ENCODE data around the gene G3BP1. TPM values are rescaled to one million over a fixed set of nuclear protein-coding genes. Genes with fewer than 3 reads are reported as not detected.

The G3BP1 gene
- total RNA-seq, 1 experiment from 2014 or later, result 400 TPM

- TF ChIP-seq ATF6 (CRISPR knock-in tag; IDR thresholded peaks at IDR 0.05) (no peak), ZNF532 (CRISPR knock-in tag; IDR thresholded peaks at IDR 0.05; ENCODE audit: borderline replicate concordance) (no peak), ZNF121 (CRISPR knock-in tag; IDR thresholded peaks at IDR 0.05) (no peak), ZNF232 (CRISPR knock-in tag; IDR thresholded peaks at IDR 0.05) (no peak)
These were observed 41.4 kb upstream of the G3BP1 start (continued) for GRCh38 chr5:151730381-151730780.

- H3K4me3 Mint-ChIP-seq, result no peak overlapping the region
- no peak for DNase-seq (ENCODE audit: low spot score)
- peaks cover 19% of the 10 kb centered on the region for H3K36me3 Mint-ChIP-seq
- peaks cover 4% of the 10 kb centered on the region for H3K27me3 Mint-ChIP-seq (ENCODE audit: low read depth)
- H3K9me3 Mint-ChIP-seq, result peaks cover 14% of the 10 kb centered on the region
- no peak for ATAC-seq
- CTCF ChIA-PET, result no interaction called here
- peaks cover 9% of the 10 kb centered on the region for H3K4me1 Mint-ChIP-seq
- POLR2A ChIA-PET, result no interaction called here
- no peak for TF ChIP-seq RORB (CRISPR knock-in tag; IDR thresholded peaks at IDR 0.05)
- no peak for TF ChIP-seq ELF4 (CRISPR knock-in tag; IDR thresholded peaks at IDR 0.05; ENCODE audit: low read depth)
- no peak overlapping the region for H3K27ac Mint-ChIP-seq
These were observed 38.2 kb upstream of the G3BP1 start for GRCh38 chr5:151733358-151734063.

- Mint-ChIP-seq H3K4me3 (no peak overlapping the region), H3K27me3 (ENCODE audit: low read depth) (peaks cover 4% of the 10 kb centered on the region), H3K9me3 (peaks cover 14% of the 10 kb centered on the region), H3K27ac (no peak overlapping the region), H3K4me1 (peaks cover 9% of the 10 kb centered on the region), H3K36me3 (peaks cover 19% of the 10 kb centered on the region)
- CTCF ChIA-PET, result no interaction called here
- POLR2A ChIA-PET, result no interaction called here
- DNase-seq (ENCODE audit: low spot score) (no peak), ATAC-seq (no peak)
- TF ChIP-seq RORB (CRISPR knock-in tag; IDR thresholded peaks at IDR 0.05) (no peak), ZNF263 (CRISPR knock-in tag; IDR thresholded peaks at IDR 0.05; ENCODE audit: low read depth) (no peak), ZNF317 (CRISPR knock-in tag; IDR thresholded peaks at IDR 0.05; ENCODE audit: borderline replicate concordance, low read depth) (no peak), GTF2I (CRISPR knock-in tag; conservative IDR thresholded peaks at IDR 0.05) (no peak), ZSCAN18 (CRISPR knock-in tag; IDR thresholded peaks at IDR 0.05) (no peak), TEAD1 (CRISPR knock-in tag; IDR thresholded peaks at IDR 0.05) (no peak), FOXP4 (CRISPR knock-in tag; IDR thresholded peaks at IDR 0.05) (no peak), EMX1 (CRISPR knock-in tag; IDR thresholded peaks at IDR 0.05) (no peak), SMAD4 (CRISPR knock-in tag; IDR thresholded peaks at IDR 0.05) (no peak), TCF7 (CRISPR knock-in tag; IDR thresholded peaks at IDR 0.05; ENCODE audit: low read depth) (no peak), NFATC4 (CRISPR knock-in tag; IDR thresholded peaks at IDR 0.05) (no peak), E2F1 (CRISPR knock-in tag; IDR thresholded peaks at IDR 0.05) (no peak), ZNF281 (CRISPR knock-in tag; IDR thresholded peaks at IDR 0.05) (no peak), TEAD4 (CRISPR knock-in tag; IDR thresholded peaks at IDR 0.05) (no peak), TP53 (CRISPR knock-in tag; IDR thresholded peaks at IDR 0.05) (no peak), ZBTB21 (CRISPR knock-in tag; IDR thresholded peaks at IDR 0.05; ENCODE audit: borderline replicate concordance) (no peak)
These were observed 37.7 kb upstream of the G3BP1 start for GRCh38 chr5:151734064-151734408.

All from WTC11 (cell line).